Non-pigmented ciliary epithelial cell (primary cell): Measurements from ENCODE around the gene ITPR2.
"Not testable (repeated sequence)": the region's sequence is repeated elsewhere in the genome, so short reads cannot be mapped to it uniquely, and the experiment has no call there.

Experiments used
- DNase-seq: peaks from one replicate; pipeline ENCODE4 v3.0.0-alpha.2; 2010; ENCODE audit warnings: low read depth

The ITPR2 gene

DNA sequence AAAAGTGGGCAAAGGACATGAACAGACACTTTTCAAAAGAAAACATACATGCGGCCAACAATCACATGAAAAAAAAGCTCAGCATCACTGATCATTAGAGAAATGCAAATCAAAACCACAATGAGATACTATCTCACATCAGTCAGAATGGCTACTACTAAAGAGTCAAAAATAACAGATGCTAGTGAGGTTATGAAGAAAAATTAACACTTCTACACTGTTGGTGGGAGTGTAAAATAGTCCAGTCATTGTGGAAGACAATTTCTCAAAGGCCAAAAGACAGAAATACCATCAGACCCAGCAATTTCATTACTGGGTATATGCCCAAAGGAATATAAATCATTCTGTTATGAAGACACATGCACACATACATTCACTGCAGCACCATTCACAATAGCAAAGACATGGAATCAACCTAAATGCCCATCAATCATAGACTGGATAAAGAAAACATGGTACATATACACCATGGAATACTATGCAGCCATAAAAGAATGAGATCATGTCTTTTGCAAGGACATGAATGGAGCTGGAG is 103.8 kb downstream of the ITPR2 start:
- DNase-seq, result not testable (repeated sequence)

DNA sequence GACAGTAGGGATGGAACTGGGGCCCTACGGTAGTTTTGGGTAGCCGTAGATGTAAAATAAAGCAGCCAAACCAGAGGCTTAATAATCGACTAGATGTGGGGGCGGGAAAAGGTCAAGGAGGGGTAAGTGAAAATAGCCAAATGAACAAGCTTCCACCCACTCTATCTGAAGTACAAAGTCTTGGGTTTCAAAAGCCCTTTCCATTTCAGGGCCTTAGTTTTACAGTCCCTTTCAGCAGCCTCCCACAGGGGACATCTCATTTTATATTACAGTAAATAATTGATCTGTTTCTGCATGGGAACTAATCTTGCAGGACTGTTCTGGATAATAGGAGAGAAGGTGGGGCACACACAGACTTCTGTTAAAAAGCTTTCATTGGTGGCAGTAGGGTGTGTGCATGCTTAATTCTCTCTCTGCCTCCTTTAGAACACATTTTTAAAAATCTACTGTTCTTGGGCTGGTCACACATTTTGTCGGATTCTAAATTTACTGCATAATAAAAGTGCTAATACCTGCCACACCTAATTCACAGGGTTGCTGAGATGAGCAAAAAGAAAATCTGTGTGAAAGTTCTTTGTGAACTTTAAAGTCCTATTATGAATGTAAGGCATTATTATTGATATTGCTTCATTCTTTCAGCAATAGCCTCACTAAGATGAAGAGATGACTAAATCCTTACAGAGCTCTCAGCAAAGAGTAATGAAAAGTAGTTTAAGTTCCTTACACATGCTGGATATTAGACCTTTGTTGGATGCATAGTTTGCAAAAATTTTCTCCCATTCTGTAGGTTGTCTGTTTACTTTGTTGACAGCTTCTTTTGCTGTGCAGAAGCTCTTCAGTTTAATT is 104.6 kb downstream of the ITPR2 start:
- no peak for DNase-seq

DNA sequence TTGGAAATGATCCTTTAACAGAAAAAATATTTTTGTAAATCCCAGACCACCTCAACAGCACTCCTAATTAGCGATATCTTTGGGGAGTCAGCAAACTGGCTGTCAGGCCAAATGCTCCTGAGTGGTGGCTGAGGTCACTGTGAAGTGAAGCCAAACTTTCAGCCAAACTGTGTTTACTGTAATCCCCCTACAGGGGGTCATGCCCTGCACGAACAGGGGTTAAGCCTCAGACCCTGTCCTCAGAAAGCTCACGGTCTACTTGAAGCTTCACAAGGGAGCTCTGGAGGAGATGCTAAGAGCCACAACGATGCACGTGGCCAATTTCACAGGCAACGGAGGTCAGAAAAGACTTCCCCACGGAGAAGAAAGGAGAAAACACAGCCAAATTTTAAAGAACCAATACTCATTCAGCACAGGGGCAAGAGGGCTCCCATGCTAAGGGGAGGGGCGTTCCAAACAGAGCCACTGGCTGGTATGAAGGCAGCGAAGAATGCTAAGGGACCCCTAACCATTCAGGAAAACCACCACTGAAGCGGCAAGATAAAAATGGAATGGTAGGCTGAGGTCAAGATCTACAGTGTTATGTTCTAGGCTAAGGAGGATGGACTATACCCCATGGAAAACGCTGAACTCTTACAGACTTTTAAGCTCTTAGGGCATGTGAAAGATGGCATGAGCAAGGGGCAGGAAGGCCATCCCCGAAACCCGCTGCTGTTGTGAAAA is 105.4 kb downstream of the ITPR2 start:
- DNase-seq, result no peak

GRCh38 chr12:26726956-26727355 is 106.0 kb downstream of the ITPR2 start:
- no peak for DNase-seq

DNA sequence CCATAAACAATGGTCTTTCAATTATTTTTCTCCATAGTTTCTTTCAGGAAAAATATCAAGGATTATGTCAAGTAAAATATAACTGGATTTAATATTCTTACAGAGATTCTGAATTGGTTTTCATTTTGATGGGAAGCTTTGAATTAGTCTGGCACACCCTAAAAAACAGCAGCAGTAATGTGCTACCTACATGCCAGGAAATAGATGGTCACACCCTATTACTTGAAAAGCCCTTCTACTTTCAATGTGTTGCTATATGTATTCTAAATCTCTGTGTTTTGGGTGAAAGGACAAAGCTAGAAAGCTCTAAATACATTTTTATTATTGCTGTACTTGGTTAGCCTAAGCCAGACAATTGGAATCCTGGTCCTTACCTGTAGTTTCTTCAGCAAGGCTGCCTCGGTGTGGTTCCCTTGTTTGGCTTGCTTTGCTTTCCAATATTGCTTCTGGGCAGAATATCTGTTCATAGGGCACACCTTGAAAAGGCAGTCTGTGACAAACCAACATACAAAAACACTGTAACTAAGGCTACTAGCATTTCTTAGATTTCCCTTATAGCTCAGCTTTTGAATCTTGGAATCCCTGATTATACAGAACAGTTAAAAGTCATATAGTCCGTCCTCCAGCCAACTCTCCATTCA is 107.6 kb downstream of the ITPR2 start:
- no peak for DNase-seq

GRCh38 chr12:26724309-26724702 is 108.7 kb downstream of the ITPR2 start:
- DNase-seq, result no peak

- DNase-seq, result no peak
Observed at GRCh38 chr12:26723379-26724308, 109.3 kb downstream of the ITPR2 start.

DNA sequence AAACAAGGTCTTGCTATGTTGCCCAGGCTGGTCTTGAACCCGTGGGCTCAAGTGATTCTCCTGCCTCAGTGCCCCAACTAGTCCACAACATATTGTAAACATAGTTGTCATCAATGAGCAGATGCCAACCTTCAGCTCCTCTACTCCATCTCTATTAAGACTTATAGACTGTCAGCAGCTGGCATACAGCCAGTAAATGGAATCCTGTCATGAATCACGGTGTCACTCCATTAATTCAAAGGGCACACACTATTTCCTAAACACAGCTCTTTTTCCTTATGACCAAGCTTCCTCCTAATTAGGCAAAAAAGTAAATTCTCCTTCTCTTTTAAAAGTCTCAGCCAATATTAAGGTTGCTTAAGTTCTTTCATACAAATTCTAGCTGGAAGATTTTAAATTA is 111.2 kb downstream of the ITPR2 start:
- no peak for DNase-seq

GRCh38 chr12:26719852-26720251 is 113.1 kb downstream of the ITPR2 start:
- no peak for DNase-seq

- no peak for DNase-seq
Observed at GRCh38 chr12:26717757-26718156, 115.2 kb downstream of the ITPR2 start.

- no peak for DNase-seq
Observed at GRCh38 chr12:26715232-26715631, 117.8 kb downstream of the ITPR2 start.

DNA sequence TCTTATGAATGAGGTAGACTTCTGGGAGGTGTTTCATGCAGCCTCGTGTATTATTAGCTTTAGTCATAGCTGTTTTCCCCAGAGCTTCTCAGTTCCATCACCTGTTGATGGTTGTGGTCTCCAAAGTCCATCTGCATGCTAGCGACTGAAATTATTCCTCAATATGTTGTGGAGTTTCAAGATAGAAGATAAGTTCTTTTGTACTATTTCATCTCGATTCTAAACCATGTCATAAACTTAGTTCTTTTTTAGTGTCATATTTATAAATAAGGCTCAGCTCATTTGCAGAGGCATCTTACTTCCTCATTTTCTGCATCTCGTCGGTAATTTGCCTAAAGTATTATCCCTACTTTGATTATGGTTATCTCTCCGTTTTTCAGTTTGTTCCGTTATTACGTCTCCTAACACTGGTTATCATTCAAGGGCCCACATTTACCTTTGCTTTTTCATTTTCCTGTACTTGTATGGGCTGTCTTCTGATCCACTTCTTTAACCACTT is 119.1 kb downstream of the ITPR2 start:
- no peak for DNase-seq

GRCh38 chr12:26712892-26713291 is 120.1 kb downstream of the ITPR2 start:
- DNase-seq, result no peak

DNA sequence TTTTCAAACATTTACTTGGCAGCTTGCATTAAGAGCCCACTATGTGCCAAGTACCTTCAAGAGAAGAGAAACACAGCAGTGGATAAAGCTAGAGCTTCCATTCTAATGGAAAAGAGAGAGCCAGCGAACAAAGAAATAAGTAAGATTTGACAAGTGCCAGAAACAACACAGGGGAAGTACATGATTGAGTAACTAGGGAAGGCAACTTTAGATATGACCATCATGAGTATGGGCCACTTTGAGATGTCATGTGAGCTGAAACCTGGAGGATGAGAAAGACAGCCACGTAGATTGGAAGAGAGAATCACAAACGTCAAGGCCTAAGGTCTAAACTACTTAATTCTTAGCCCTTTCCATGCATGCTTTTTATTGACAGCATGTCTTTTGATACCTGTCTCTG is 121.4 kb downstream of the ITPR2 start:
- DNase-seq, result no peak

- DNase-seq, result no peak
Observed at GRCh38 chr12:26711072-26711471, 121.9 kb downstream of the ITPR2 start.

GRCh38 chr12:26705851-26706250 is 127.1 kb downstream of the ITPR2 start:
- no peak for DNase-seq

DNA sequence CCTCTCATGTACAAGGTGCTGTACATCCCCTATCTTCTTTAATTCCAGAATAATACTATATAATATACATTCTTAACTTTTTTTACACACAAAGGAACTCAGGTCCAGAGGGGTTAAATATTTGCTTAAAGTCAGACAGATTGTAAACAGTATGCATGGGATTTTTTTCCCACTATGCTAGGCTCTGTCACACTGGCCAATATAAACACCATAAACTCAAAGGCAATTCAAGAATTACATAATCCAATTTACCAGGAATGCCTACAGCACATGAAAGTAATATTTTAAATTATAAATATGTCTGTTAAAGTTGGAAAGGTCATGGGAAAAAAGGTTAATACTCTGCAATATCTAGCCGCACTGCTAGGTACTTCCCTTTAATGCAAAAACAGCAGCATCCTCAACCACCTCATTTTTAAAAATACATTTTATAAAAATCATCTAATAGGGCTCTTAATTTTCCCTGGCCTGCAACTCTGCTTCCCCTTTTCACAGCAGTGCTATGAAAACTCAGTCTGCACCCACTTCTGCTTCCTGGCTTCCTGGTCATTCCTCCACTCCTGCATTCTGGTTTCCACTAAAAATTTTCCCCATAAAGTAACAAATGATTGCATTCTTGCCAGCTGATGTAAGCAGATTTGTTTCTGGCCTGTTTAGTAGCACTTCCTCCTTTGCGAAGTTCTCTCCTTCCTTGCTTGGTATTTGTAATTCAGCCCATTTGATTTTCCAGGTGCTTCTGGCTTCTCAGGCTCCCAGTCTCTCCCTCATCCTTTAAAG is 128.1 kb downstream of the ITPR2 start:
- no peak for DNase-seq

DNA sequence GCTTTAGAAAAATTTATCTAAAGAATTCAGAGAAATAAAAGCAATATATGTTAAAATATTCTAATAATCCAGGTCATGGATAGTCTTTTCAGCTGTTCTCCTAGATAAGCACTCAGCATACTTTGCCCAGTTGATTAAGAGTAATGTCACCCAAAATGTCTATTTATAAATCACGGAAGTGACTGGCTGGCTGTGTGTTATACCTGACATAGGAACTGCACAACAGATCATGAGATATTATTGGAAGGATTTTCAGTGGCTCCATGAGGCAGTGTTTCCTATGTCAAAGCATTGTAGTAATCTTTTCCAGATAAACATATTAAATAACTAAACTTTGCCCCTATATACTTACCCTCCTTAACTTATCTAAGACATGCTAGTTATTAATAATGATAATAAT is 128.8 kb downstream of the ITPR2 start:
- DNase-seq, result no peak

DNA sequence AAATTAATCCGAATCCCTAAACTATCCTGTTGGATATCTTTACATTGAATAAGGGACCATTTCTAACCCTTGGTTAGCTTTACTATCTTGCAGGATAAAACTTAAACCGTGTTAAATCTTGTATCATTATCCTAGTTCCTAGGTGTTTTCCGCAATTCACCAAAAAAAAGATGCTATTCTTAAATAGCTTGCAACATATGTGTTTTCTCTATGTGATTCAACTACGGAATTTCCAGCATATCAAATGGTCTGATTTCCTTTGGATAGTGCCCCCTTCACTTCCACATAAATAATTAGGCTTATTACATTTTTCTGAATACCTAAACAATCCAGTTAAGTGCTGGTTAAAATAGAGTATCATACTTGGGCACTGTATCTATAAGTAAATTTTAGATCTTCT is 130.3 kb downstream of the ITPR2 start:
- no peak for DNase-seq

DNA sequence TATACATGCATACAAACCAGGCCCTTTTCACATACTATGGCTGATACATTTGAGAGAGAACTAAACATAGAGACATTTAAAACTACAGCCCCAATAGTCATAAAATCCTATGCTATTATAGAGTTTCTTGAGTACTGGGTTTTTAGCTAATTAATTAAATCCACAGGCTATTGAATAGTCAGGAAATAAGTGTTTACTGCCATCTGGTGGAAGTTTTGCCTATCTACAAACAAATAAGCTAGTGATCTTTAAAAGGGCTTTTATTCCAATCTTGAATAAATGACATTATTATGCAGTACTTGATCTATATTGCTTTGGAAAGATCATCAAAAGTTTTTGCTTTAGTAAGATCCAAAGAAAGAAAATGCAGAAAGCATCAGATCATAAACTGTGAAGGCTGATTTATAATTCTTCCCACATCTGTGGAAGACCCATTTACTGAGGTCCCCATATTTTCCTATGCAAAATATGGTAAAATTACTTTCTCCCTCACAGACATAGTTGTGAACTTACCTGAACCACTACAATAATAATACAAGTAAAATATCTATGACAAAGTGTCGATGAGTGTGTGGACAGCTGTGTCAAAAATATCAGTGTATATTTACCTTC is 131.3 kb downstream of the ITPR2 start:
- no peak for DNase-seq
